ENCODE data around the gene SORBS1.

Gene SORBS1

GRCh38 chr10:95502377-95502776 is 58.8 kb downstream of the SORBS1 start:
- in situ Hi-C loops (cut with HindIII; ENCODE audit: low sequenced_read_pairs), result no loop called here
- H3K4me3 ChIP-seq (ENCODE audit: low read depth, low read length), result no peak overlapping the region
- no peak for DNase-seq (ENCODE audit: low read depth)
- no peak for TF ChIP-seq CTCF (IDR thresholded peaks at IDR 0.05; ENCODE audit: low read depth, low read length, missing control alignments)

GRCh38 chr10:95501203-95502094 is 59.7 kb downstream of the SORBS1 start:
- in situ Hi-C loops (cut with HindIII; ENCODE audit: low sequenced_read_pairs), result no loop called here
- TF ChIP-seq CTCF (IDR thresholded peaks at IDR 0.05; ENCODE audit: low read depth, low read length, missing control alignments), result no peak
- no peak for DNase-seq (ENCODE audit: low read depth)
- no peak overlapping the region for H3K4me3 ChIP-seq (ENCODE audit: low read depth, low read length)

GRCh38 chr10:95500649-95501048 is 60.5 kb downstream of the SORBS1 start:
- no peak overlapping the region for H3K4me3 ChIP-seq (ENCODE audit: low read depth, low read length)
- no peak for TF ChIP-seq CTCF (IDR thresholded peaks at IDR 0.05; ENCODE audit: low read depth, low read length, missing control alignments)
- no peak for DNase-seq (ENCODE audit: low read depth)
- in situ Hi-C loops (cut with HindIII; ENCODE audit: low sequenced_read_pairs), result no loop called here

- DNase-seq (ENCODE audit: low read depth), result no peak
- in situ Hi-C loops (cut with HindIII; ENCODE audit: low sequenced_read_pairs), result no loop called here
- TF ChIP-seq CTCF (IDR thresholded peaks at IDR 0.05; ENCODE audit: low read depth, low read length, missing control alignments), result no peak
- H3K4me3 ChIP-seq (ENCODE audit: low read depth, low read length), result no peak overlapping the region
These were observed 61.1 kb downstream of the SORBS1 start for GRCh38 chr10:95500097-95500496.

- no peak overlapping the region for H3K4me3 ChIP-seq (ENCODE audit: low read depth, low read length)
- peak; percentile 44 for DNase-seq (ENCODE audit: low read depth)
- no peak for TF ChIP-seq CTCF (IDR thresholded peaks at IDR 0.05; ENCODE audit: low read depth, low read length, missing control alignments)
- in situ Hi-C loops (cut with HindIII; ENCODE audit: low sequenced_read_pairs), result no loop called here
These were observed 61.6 kb downstream of the SORBS1 start for GRCh38 chr10:95499482-95499989.

- no peak for DNase-seq (ENCODE audit: low read depth)
- in situ Hi-C loops (cut with HindIII; ENCODE audit: low sequenced_read_pairs), result no loop called here
- TF ChIP-seq CTCF (IDR thresholded peaks at IDR 0.05; ENCODE audit: low read depth, low read length, missing control alignments), result no peak
- no peak overlapping the region for H3K4me3 ChIP-seq (ENCODE audit: low read depth, low read length)
These were observed 64.2 kb downstream of the SORBS1 start for GRCh38 chr10:95496951-95497350.

Measured in astrocyte of the cerebellum (primary cell).